NOMO-1 treated with dmso at 0.1 percent for 144 hours (cell line): ENCODE measurements around the gene UBE2F.

Source experiments
- DNase-seq: peaks from one replicate; lab custom pipeline; 2025; ENCODE audit not compliant: unreplicated experiment; lab: John Stamatoyannopoulos, UW

Gene UBE2F

GRCh38 chr2:237966565-237967462 is at the start of gene UBE2F:
Gene UBE2F, plus strand, starts transcription at chr2:237967014. Its CDS starts 6,094 bp downstream, at chr2:237973108.
- DNase-seq: peak; percentile 96

GRCh38 chr2:237917696-237918374 is 49.0 kb upstream of the UBE2F start:
- no peak for DNase-seq

GRCh38 chr2:237919593-237919992 is 47.2 kb upstream of the UBE2F start:
- peak; percentile 31 for DNase-seq

- DNase-seq: no peak
Observed at GRCh38 chr2:237920673-237921072, 46.1 kb upstream of the UBE2F start.

GRCh38 chr2:237921967-237922492 is 44.8 kb upstream of the UBE2F start:
- no peak for DNase-seq

GRCh38 chr2:237922641-237923361 is 44.0 kb upstream of the UBE2F start:
- DNase-seq: no peak

- DNase-seq: peak; percentile 7
Observed at GRCh38 chr2:237923481-237924163, 43.2 kb upstream of the UBE2F start.

- DNase-seq: no peak
Observed at GRCh38 chr2:237924164-237924534, 42.7 kb upstream of the UBE2F start.

GRCh38 chr2:237927135-237927534 is 39.7 kb upstream of the UBE2F start:
- DNase-seq: no peak

- DNase-seq: no peak
Observed at GRCh38 chr2:237927986-237928385, 38.8 kb upstream of the UBE2F start.

- no peak for DNase-seq
Observed at GRCh38 chr2:237929979-237930378, 36.8 kb upstream of the UBE2F start.

- DNase-seq: peak; percentile 62
Observed at GRCh38 chr2:237931205-237931721, 35.6 kb upstream of the UBE2F start.

GRCh38 chr2:237932731-237933131 is 34.1 kb upstream of the UBE2F start:
- no peak for DNase-seq

GRCh38 chr2:237934186-237934585 is 32.6 kb upstream of the UBE2F start:
- DNase-seq: no peak

- DNase-seq: no peak
Observed at GRCh38 chr2:237935740-237936452, 30.9 kb upstream of the UBE2F start.

GRCh38 chr2:237939251-237939650 is 27.6 kb upstream of the UBE2F start:
- DNase-seq: no peak

GRCh38 chr2:237940828-237941227 is 26.0 kb upstream of the UBE2F start:
- no peak for DNase-seq

GRCh38 chr2:237941239-237941638 is 25.6 kb upstream of the UBE2F start:
- DNase-seq: no peak

GRCh38 chr2:237942513-237942899 is 24.3 kb upstream of the UBE2F start:
- no peak for DNase-seq
